ENCODE measurements around the gene ELL2. TPM values are rescaled to one million over a fixed set of nuclear protein-coding genes. Genes with fewer than 3 reads are reported as not detected.

Gene ELL2
- total and polyA plus RNA-seq, 7 donors, result 6.7 to 35.3 (median 26.6) TPM

GRCh38 chr5:95835682-95836385, 125.8 kb downstream of the ELL2 start:
- no peak for DNase-seq

More at GRCh38 chr5:95835682-95836385, 125.8 kb downstream of the ELL2 start:
- peak overlapping the region in 3 of 4 donors; percentile 57 to 60 (median 59) for H3K4me3 ChIP-seq
- peaks cover 0 to 14% (median 13%) of the 10 kb centered on the region in 4 donors for H3K4me1 ChIP-seq
- H3K9me3 ChIP-seq, result no peaks in the 10 kb centered on the region
- intact Hi-C loops (cut with DNase I), result no loop called here
- H3K27me3 ChIP-seq, result no peaks in the 10 kb centered on the region
- no peaks in the 10 kb centered on the region for H3K36me3 ChIP-seq
- 40 to 60% methylated on average over 10 of the region's 10 CpGs for WGBS, 2 donors
- TF ChIP-seq EP300 (IDR thresholded peaks at IDR 0.05) (no peak), POLR2AphosphoS5 (IDR thresholded peaks at IDR 0.05) (no peak), CTCF (IDR thresholded peaks at IDR 0.05) (no peak), POLR2A (IDR thresholded peaks at IDR 0.05) (no peak)
- peak overlapping the region; percentile 83 to 88 (median 86) for H3K27ac ChIP-seq

Other genes starting within 250 kb of the ELL2 start
- 100 to 1,000 TPM in 2 of 4 donors, 10 to 100 TPM in 2; 75.6 to 151 (median 111) TPM for gene RHOBTB3, start 230.5 kb downstream of the ELL2 start, total RNA-seq
- 10 to 100 TPM; 12.3 to 16.4 (median 15.0) TPM for gene RHOBTB3, start 230.5 kb downstream of the ELL2 start, polyA plus RNA-seq
- 10 to 100 TPM; 30.2 to 43.2 (median 42.8) TPM for gene GLRX, start 139.1 kb downstream of the ELL2 start, total RNA-seq
- gene GLRX, start 139.1 kb downstream of the ELL2 start, polyA plus RNA-seq, result 100 to 1,000 TPM; 220 to 409 (median 261) TPM

Measured in sigmoid colon (tissue), 7 donors.